Adrenal gland (tissue), 5 donors: ENCODE results near the gene NXN.

Experiments used
- CTCF ChIP-seq, 6 experiments: fragments of 450-650 bp in 4 of 6; fragments of 200-600 bp in 2 of 6; sonication (generic) in 1 of 6; IDR thresholded peaks; 1 replicate in 5 of 6; 2 replicates in 1 of 6; pipeline versions ENCODE4 v1.5.1 to v1.8.0; 2016 to 2021; ENCODE audit warnings: antibody characterized with exemption in 6 of 6, mild to moderate bottlenecking in 2 of 6, moderate library complexity in 1 of 6
- POLR2A ChIP-seq, 2 donors: fragments of 450-650 bp; IDR thresholded peaks; one replicate each; pipeline ENCODE4 v1.6.1; 2017; ENCODE audit warnings: antibody characterized with exemption in 2 of 2, mild to moderate bottlenecking in 2 of 2, moderate library complexity in 1 of 2
- donor health status: DM: no; HTN: no; CAD: no.

GRCh38 chr17:887551-888209 lies 91.9 kb downstream of the NXN start:
- TF ChIP-seq CTCF (IDR thresholded peaks at IDR 0.05) (no peak), POLR2A (IDR thresholded peaks at IDR 0.05) (no peak)
